Ishikawa (cell line): ENCODE results near the gene HYAL2.

ENCODE experiments used
- CREB1 ChIP-seq: IDR thresholded peaks from 2 replicates; pipeline ENCODE4 v1.6.1; 2012; ENCODE audit warnings: low read depth
- EGR1 ChIP-seq: IDR thresholded peaks from 2 replicates; pipeline ENCODE4 v1.6.1; 2012
- MAX ChIP-seq: IDR thresholded peaks from 2 replicates; pipeline ENCODE4 v1.6.1; 2012
- REST ChIP-seq: IDR thresholded peaks from 2 replicates; pipeline ENCODE4 v1.6.1; 2012; ENCODE audit warnings: low read depth, mild to moderate bottlenecking
- TAF1 ChIP-seq: IDR thresholded peaks from 2 replicates; pipeline ENCODE4 v1.6.1; 2012; ENCODE audit warnings: low read depth, mild to moderate bottlenecking
- TCF12 ChIP-seq: IDR thresholded peaks from 2 replicates; pipeline ENCODE4 v1.6.1; 2012; ENCODE audit warnings: low read depth
- YY1 ChIP-seq: IDR thresholded peaks from 2 replicates; pipeline ENCODE4 v1.6.1; 2012; ENCODE audit warnings: low read depth
- ZBTB7A ChIP-seq: IDR thresholded peaks from 2 replicates; pipeline ENCODE4 v1.6.1; 2012; ENCODE audit warnings: low read depth

GRCh38 chr3:50354850-50355249, 32.3 kb upstream of the HYAL2 start:
- TF ChIP-seq ZBTB7A (no peak), TCF12 (no peak), YY1 (no peak), CREB1 (no peak), MAX (no peak), TAF1 (no peak), EGR1 (no peak), REST (no peak)
